HG03045 (cell line): ENCODE results near the gene FAM83C.
"Not testable (repeated sequence)": the region's sequence is repeated elsewhere in the genome, so short reads cannot be mapped to it uniquely, and the experiment has no call there.

Experiments used
- ATAC-seq: cut with Tn5 transposase; IDR thresholded peaks from one replicate; pipeline ENCODE4 v1.9.1; 2021; ENCODE audit warnings: mild to moderate bottlenecking, moderate library complexity; ENCODE audit not compliant: unreplicated experiment

FAM83C gene

GRCh38 chr20:35270021-35270902 is 22.0 kb downstream of the FAM83C start:
- ATAC-seq = no peak

- no peak for ATAC-seq
These were observed 23.0 kb downstream of the FAM83C start for GRCh38 chr20:35269055-35269781.

GRCh38 chr20:35267092-35267491 is 25.1 kb downstream of the FAM83C start:
- no peak for ATAC-seq

- no peak for ATAC-seq
These were observed 27.5 kb downstream of the FAM83C start for GRCh38 chr20:35264755-35265154.

- ATAC-seq = no peak
These were observed 28.5 kb downstream of the FAM83C start for GRCh38 chr20:35263532-35264341.

- ATAC-seq = not testable (repeated sequence)
These were observed 29.3 kb downstream of the FAM83C start for GRCh38 chr20:35262731-35263531.

GRCh38 chr20:35262321-35262720 is 29.9 kb downstream of the FAM83C start:
- ATAC-seq = not testable (repeated sequence)

- ATAC-seq = no peak
These were observed 31.8 kb downstream of the FAM83C start for GRCh38 chr20:35260426-35260825.

GRCh38 chr20:35257175-35257909 is 34.9 kb downstream of the FAM83C start:
- no peak for ATAC-seq

- no peak for ATAC-seq
These were observed 37.7 kb downstream of the FAM83C start for GRCh38 chr20:35254448-35254999.

GRCh38 chr20:35253010-35253409 is 39.2 kb downstream of the FAM83C start:
- ATAC-seq = no peak

GRCh38 chr20:35252598-35252997 is 39.6 kb downstream of the FAM83C start:
- not testable (repeated sequence) for ATAC-seq

GRCh38 chr20:35252037-35252461 is 40.2 kb downstream of the FAM83C start:
- no peak for ATAC-seq

- no peak for ATAC-seq
These were observed 40.6 kb downstream of the FAM83C start for GRCh38 chr20:35251613-35251940.

GRCh38 chr20:35248641-35249475 is 43.4 kb downstream of the FAM83C start:
- ATAC-seq = no peak

- no peak for ATAC-seq
These were observed 45.5 kb downstream of the FAM83C start for GRCh38 chr20:35246723-35247122.

- no peak for ATAC-seq
These were observed 48.2 kb downstream of the FAM83C start for GRCh38 chr20:35243986-35244385.

- ATAC-seq = no peak
These were observed 48.9 kb downstream of the FAM83C start for GRCh38 chr20:35243317-35243716.
